Activated CD8-positive, alpha-beta memory T cell treated with anti-CD3 and anti-CD28 coated beads, Interleukin-2, amount 50 U/mL, for 1 hour (primary cell): ENCODE measurements around the gene ETFA.

Experiments
- DNase-seq: peaks from one replicate; pipeline ENCODE4 v3.0.0-alpha.2; 2020; ENCODE audit errors: extremely low read depth

The ETFA gene

DNA sequence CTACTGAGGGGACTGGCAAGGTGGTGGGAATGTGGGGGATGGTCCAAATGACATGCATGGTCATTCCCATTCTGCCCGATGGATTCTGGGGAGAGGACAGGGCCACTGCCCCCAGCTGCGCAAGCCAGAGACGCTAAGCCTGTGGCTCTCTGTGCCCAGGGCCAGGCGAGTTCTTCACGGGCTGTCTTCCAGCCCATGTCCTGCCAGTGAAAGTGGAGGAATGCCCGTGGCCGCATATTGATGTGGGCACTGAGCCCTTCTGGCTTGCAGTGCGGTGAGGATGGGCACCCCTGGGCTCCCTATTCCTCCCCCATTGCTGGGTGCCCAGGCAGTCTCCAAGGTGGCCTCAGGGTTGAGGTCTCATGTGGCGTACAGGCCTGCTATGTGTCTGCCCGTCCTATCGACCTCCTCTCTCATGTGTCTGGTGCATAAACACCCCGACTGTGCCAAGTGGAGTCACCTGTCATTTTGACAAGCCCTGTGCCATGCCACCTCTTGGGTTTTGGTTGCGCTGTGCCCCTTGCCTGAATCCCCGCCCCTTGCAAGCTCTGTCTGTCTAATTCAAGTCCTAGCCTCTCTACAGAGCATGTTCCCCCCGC lies 134.7 kb downstream of the ETFA start:
- no peak for DNase-seq

DNA sequence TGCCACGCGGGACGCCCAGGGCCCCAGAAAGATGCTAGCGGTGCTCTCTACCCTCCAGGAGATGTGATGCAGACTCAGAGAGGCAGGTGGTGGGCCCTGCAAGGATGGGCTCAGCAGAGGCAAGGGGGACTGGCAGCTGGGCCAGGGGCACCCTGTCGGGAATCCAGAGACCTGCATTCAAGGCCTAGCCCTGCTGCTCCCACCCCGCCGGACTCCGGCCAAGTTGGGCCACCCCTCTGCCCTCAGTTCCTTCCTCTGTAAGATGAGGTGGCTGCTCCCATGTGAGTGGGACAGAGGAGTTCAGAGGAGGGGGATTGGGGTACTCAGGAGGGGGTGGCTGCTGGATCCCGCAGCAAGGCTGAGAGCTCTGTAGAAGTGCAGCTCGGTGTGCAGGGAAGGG lies 135.2 kb downstream of the ETFA start:
- no peak for DNase-seq

DNA sequence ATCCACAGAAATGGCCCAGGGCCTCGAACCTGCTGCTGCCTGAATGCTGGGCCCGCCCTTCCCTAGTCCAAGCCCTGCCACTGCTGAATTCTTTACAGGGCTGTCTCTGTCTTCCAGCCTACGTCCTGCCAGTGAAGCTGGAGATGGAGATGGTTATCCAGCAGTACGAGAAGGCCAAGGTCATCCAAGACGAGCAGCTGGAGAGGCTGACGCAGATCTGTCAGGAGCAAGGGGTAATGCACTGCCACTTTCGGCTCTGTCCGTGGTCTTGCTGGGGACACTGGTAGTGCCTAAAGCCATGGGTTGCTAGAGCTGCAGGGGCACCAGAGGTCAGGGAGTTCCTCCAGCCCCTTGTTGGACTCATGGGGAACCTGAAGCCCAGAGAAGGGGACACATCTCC lies 135.8 kb downstream of the ETFA start:
- no peak for DNase-seq

DNA sequence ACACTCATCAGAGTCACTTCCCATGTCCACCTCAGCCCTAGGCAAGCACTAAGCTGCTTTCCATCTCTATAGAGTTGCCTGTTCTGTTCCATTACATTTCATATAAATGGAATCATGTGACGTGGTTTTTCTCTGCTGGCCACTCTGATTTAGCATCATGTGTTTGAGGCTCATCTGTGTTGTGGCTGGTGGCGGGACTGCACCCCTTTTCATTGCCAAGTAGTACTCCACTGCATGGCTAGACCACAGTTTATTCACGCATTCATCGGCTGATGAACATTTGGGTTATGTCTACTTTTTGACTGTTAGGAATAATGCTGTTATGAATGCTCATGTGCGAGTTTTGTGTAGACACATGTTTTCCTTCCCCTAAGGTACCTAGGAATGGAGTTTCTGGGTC lies 136.6 kb downstream of the ETFA start:
- DNase-seq, result no peak

DNA sequence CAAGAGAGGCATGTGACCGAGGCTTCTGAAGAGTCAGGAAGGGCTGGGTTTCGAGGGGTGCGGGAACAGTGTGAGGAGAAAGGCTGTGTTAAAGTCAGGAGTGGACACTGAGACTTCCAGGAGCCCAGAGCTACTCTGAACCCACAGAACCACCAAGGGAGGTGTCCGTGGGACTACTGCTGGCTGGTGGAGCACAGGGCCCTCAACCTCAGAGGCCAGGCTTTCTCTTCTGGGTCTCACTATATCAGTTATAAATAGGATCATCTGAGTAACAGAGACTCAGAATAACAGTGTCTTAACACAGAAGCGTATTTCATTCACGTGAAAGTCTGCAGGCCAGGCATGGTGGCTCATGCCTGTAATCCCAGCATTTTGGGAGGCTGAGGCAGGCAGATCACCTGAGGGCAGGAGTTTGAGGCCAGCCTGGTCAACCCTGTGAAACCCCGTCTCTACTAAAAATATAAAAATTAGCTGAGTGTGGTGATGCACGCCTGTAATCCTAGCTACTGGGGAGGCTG lies 137.9 kb downstream of the ETFA start:
- no peak for DNase-seq

DNA sequence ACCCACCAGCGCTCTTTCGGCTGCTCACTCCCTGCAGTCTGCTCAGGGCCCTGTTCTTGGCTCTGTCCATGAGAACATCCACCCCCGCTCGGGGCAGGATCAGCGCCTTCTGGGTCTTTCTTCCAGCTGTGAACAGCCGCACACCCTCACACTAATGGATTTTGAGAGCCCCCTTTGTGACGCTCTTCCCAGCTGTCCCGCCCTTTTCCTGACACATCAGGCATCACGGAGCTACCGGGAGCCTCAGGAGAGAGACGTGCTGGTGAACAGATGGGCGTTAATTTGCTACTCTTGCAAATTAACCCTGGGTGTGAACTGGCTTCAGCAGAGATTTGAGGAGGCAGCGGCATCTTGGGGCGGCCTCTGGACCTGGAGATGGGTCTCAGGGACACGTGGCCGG lies 138.5 kb downstream of the ETFA start:
- DNase-seq, result no peak

DNA sequence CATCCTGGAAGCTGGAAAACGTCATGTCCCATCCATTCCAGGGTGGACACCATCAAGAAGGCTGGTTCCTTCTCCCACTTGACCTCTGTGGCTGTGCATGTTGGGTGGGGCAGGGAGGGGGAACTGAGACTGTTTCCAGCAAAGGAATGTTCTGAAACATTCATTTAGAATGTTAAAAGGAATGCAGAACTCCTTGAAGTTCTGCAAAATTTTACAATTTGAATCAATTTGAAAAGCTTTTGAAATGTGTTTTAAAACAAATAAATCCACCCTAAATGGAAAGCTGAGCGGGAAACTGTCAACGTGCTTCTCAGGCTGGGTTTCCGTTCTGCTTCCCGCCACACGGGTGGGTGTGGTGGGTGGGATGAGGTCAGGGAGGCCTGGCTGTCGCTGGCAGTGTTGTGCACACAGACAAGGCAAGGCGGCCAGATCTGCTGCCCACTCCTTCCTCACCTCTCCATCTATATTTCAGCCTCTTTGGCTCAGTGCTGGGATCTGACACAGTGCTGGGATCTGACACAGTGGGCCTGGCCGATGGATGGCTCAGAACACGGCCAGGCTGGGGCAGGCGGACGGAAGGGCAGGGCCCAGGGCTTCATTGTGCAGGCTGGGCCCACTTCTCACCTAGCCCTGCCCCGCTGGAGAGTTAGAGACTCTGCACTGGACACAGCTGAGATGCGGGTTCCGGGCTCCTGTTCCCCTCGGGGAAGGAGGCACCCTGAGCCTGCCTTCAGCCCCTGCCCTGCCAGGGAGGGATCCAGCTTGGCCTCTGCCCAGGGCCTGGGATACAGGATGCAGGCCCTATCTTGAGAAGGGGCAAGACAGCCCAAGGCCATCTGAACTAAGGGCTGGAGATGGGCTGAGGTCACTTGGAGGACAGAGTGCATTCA lies 141.1 kb downstream of the ETFA start:
- no peak for DNase-seq

DNA sequence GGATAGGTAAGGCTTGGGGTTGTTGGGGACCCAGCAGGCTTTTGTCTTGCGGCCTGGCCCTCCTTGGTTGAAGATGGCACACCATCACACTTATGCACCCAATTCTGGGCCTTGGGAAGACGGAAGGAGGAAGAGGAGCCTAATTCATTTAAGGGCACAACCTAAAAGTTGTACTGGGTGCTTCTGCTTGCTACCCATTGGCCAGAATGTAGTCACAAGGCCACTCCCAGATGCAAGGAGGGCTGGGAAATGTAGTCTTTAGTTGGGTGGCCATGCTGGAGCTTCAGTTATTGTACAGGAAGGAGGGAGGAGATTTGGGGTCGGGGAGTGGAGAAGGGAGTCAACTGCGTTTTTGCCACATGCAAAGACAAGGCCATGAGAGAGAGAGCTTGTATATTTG lies 142.3 kb downstream of the ETFA start:
- no peak for DNase-seq

DNA sequence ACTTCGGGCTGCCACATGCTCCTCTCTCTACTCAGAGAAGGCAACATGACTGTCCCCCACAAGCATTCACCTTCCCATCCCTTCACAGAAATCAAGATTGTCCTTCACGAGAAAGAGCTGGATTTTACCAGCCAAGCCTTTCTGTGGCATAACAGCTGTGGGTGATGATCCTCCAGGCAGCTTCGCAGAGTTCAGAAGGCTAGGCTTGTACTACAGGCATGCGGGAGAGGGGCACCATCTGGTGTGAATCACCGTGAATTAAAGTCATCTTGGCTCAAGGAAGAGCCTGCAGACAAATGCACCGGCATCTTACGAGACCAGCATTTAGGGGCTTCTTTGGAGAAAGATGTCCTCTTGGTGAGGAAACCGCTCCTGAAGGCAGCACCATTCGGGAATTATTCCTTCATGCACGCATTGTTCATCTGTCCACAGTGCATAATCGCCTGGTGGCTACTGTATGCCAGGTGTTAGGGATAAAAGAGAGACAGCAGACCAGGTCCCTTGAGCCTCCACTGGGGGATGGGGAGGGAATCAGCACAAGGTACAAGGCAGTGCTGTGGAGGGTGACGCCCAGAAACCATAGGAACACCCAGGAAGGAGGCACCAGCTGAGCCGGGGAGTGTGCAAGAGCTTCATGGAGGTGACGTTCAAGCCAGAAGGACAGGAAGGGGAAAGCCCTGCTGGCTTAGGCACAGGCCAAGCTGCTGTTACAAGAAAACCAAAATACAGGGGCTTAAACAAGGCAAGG lies 142.9 kb downstream of the ETFA start:
- DNase-seq, result no peak

DNA sequence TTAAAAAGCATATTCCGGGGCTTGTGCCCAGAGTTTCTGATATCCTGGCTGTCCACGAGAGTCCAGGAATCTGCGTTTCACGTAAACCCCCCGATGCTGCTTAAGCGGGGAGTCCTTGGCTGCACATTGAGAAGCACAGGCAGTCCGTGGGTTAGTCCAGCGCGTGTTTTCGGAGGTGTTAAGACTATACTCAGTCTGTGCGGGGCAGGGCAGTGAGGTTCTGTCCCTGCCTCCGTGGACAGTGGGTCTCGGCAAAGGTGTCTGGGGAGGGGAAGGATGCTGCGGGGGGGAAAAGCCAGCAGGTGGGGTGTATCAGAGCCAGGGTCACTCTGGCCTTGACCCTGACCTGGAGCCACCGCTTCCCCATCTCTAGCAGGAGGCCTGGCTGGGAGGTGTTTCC lies 145.3 kb downstream of the ETFA start:
- DNase-seq, result no peak
